SK-N-SH treated with all-trans-retinoic acid at 6 μM for 48 hours (cell line): ENCODE data around the gene PRADC1.

Source experiments
- ARNTL ChIP-seq: fragments of 450-650 bp; formaldehyde crosslinking; IDR thresholded peaks from 2 replicates; pipeline ENCODE4 v1.5.0; 2020; ENCODE audit warnings: low read depth, mild to moderate bottlenecking, moderate library complexity, borderline replicate concordance
- CSDC2 ChIP-seq: fragments of 250-450 bp; sonication (Bioruptor Pico); IDR thresholded peaks from 2 replicates; pipeline ENCODE4 v1.5.0; 2020; ENCODE audit warnings: mild to moderate bottlenecking, moderate library complexity
- GLIS3 ChIP-seq: fragments of 250-450 bp; sonication (Bioruptor Pico); IDR thresholded peaks from 2 replicates; pipeline ENCODE4 v1.5.0; 2020; ENCODE audit warnings: mild to moderate bottlenecking, moderate library complexity
- ISL1 ChIP-seq: fragments of 250-450 bp; sonication (Bioruptor Pico); IDR thresholded peaks from 2 replicates; pipeline ENCODE4 v2.1.2; 2022; ENCODE audit warnings: mild to moderate bottlenecking, moderate library complexity
- PPARA ChIP-seq: fragments of 250-450 bp; sonication (Bioruptor Pico); IDR thresholded peaks from 2 replicates; pipeline ENCODE4 v1.5.0; 2020; ENCODE audit warnings: mild to moderate bottlenecking, borderline replicate concordance
- TCF4 ChIP-seq: fragments of 250-450 bp; sonication (Bioruptor Pico); IDR thresholded peaks from 2 replicates; pipeline ENCODE4 v1.8.0; 2021; ENCODE audit warnings: mild to moderate bottlenecking, moderate library complexity, borderline replicate concordance
- ZFP30 ChIP-seq: fragments of 450-650 bp; formaldehyde crosslinking; IDR thresholded peaks from 2 replicates; pipeline ENCODE4 v1.5.0; 2022; ENCODE audit warnings: mild to moderate bottlenecking, moderate library complexity
- ZNF565 ChIP-seq: fragments of 450-650 bp; formaldehyde crosslinking; conservative IDR thresholded peaks from 2 replicates; pipeline ENCODE4 v1.5.0; 2020; ENCODE audit warnings: low read depth, mild to moderate bottlenecking, moderate library complexity
- ZNF8 ChIP-seq: fragments of 450-650 bp; formaldehyde crosslinking; IDR thresholded peaks from 2 replicates; pipeline ENCODE4 v1.5.0; 2020; ENCODE audit warnings: mild to moderate bottlenecking, moderate library complexity
- TF ChIP-seq, protein P1 (sequence below): fragments of 250-450 bp; sonication (Bioruptor Pico); IDR thresholded peaks from 2 replicates; pipeline ENCODE4 v1.8.0; 2020; ENCODE audit warnings: mild to moderate bottlenecking, moderate library complexity, borderline replicate concordance
- TF ChIP-seq, protein P2 (sequence below): fragments of 250-450 bp; sonication (Bioruptor Pico); IDR thresholded peaks from 2 replicates; pipeline ENCODE4 v1.5.1; 2020; ENCODE audit warnings: low read depth, mild to moderate bottlenecking, moderate library complexity
- TF ChIP-seq, protein P3 (sequence below): fragments of 250-450 bp; sonication (Bioruptor Pico); IDR thresholded peaks from 2 replicates; pipeline ENCODE4 v1.8.0; 2021; ENCODE audit warnings: low read depth, mild to moderate bottlenecking, moderate library complexity, borderline replicate concordance

DNA sequence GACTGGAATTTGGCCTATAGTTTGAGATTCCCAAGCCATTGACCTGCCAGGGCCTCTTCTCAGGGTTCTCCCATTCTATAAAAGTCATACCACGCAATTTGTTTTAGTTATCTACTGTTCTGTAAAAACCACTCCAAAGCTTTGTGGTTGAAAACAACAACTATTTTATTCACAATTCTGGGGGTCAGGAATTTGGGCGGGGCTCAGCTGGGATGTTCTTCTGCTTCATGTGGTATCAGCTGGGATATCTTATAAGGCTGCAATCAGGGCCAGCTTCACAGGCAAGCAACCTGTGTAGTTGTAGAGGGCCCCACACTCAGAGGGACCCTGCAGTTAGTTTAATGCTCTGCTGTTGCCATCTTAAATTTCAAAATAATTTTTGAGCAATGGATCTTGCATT lies 47.1 kb downstream of the PRADC1 start:
- TF ChIP-seq ISL1 (CRISPR knock-in tag) (no peak), ZFP30 (CRISPR knock-in tag) (no peak), ZNF8 (CRISPR knock-in tag) (no peak), ZNF565 (CRISPR knock-in tag) (no peak), ARNTL (CRISPR knock-in tag) (no peak), TCF4 (no peak), GLIS3 (CRISPR knock-in tag) (no peak), CSDC2 (no peak), PPARA (CRISPR knock-in tag) (no peak)
- TF ChIP-seq, protein P1, sequence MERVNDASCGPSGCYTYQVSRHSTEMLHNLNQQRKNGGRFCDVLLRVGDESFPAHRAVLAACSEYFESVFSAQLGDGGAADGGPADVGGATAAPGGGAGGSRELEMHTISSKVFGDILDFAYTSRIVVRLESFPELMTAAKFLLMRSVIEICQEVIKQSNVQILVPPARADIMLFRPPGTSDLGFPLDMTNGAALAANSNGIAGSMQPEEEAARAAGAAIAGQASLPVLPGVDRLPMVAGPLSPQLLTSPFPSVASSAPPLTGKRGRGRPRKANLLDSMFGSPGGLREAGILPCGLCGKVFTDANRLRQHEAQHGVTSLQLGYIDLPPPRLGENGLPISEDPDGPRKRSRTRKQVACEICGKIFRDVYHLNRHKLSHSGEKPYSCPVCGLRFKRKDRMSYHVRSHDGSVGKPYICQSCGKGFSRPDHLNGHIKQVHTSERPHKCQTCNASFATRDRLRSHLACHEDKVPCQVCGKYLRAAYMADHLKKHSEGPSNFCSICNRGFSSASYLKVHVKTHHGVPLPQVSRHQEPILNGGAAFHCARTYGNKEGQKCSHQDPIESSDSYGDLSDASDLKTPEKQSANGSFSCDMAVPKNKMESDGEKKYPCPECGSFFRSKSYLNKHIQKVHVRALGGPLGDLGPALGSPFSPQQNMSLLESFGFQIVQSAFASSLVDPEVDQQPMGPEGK (CRISPR knock-in tag): no peak
- TF ChIP-seq, protein P2, sequence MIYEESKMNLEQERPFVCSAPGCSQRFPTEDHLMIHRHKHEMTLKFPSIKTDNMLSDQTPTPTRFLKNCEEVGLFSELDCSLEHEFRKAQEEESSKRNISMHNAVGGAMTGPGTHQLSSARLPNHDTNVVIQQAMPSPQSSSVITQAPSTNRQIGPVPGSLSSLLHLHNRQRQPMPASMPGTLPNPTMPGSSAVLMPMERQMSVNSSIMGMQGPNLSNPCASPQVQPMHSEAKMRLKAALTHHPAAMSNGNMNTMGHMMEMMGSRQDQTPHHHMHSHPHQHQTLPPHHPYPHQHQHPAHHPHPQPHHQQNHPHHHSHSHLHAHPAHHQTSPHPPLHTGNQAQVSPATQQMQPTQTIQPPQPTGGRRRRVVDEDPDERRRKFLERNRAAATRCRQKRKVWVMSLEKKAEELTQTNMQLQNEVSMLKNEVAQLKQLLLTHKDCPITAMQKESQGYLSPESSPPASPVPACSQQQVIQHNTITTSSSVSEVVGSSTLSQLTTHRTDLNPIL (CRISPR knock-in tag): no peak
- TF ChIP-seq, protein P3, sequence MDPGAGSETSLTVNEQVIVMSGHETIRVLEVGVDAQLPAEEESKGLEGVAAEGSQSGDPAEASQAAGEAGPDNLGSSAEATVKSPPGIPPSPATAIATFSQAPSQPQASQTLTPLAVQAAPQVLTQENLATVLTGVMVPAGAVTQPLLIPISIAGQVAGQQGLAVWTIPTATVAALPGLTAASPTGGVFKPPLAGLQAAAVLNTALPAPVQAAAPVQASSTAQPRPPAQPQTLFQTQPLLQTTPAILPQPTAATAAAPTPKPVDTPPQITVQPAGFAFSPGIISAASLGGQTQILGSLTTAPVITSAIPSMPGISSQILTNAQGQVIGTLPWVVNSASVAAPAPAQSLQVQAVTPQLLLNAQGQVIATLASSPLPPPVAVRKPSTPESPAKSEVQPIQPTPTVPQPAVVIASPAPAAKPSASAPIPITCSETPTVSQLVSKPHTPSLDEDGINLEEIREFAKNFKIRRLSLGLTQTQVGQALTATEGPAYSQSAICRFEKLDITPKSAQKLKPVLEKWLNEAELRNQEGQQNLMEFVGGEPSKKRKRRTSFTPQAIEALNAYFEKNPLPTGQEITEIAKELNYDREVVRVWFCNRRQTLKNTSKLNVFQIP: no peak
